GM23338 (cell line): Measurements from ENCODE around the gene CEP72. TPM values are rescaled to one million over a fixed set of nuclear protein-coding genes. Genes with fewer than 3 reads are reported as not detected.
A peak's percentile ranks its signal among the peaks of the same experiment; 100 is the strongest.

Source experiments
- ATAC-seq: fragments of 200-7000 bp; cut with Tn5 transposase; 3 replicates; pipeline ENCODE4 v1.9.1; 2020
- DNase-seq: peaks from one replicate; pipeline ENCODE4 v3.0.0-alpha.2; 2015; ENCODE audit warnings: low spot score
- H2AFZ ChIP-seq: fragments of 200-600 bp; sonication (generic); 2 replicates; pipeline ENCODE4 v1.8.0; 2016; ENCODE audit warnings: antibody characterized with exemption, mild to moderate bottlenecking, moderate library complexity
- H3F3A ChIP-seq: fragments of 200-600 bp; sonication (generic); replicated peaks from 2 replicates; pipeline ENCODE4 v1.8.0; 2017; ENCODE audit warnings: antibody characterized with exemption, mixed run types, low read depth
- H3K27ac ChIP-seq: fragments of 200-600 bp; sonication (generic); 2 replicates; pipeline ENCODE4 v1.6.1; 2016; ENCODE audit warnings: low read depth
- H3K27me3 ChIP-seq: fragments of 200-600 bp; sonication (generic); 2 replicates; pipeline ENCODE4 v1.8.0; 2016; ENCODE audit warnings: mild to moderate bottlenecking, mixed run types, moderate library complexity; ENCODE audit not compliant: insufficient read depth
- H3K36me3 ChIP-seq: fragments of 200-600 bp; sonication (generic); 2 replicates; pipeline ENCODE4 v1.8.0; 2016; ENCODE audit warnings: mild to moderate bottlenecking; ENCODE audit not compliant: insufficient read depth
- H3K4me1 ChIP-seq: fragments of 200-600 bp; sonication (generic); 2 replicates; pipeline ENCODE4 v1.8.0; 2016; ENCODE audit warnings: mild to moderate bottlenecking, moderate library complexity; ENCODE audit not compliant: insufficient read depth
- H3K4me2 ChIP-seq: fragments of 200-600 bp; sonication (generic); 2 replicates; pipeline ENCODE4 v1.7.1; 2017; ENCODE audit warnings: mixed run types
- H3K4me3 ChIP-seq: fragments of 200-600 bp; sonication (generic); 2 replicates; pipeline ENCODE4 v1.6.1; 2016; ENCODE audit warnings: mixed run types
- H3K79me2 ChIP-seq: fragments of 200-600 bp; sonication (generic); replicated peaks from 2 replicates; pipeline ENCODE4 v1.8.0; 2017; ENCODE audit warnings: mild to moderate bottlenecking; ENCODE audit not compliant: insufficient read depth
- H3K9me2 ChIP-seq: fragments of 200-600 bp; sonication (generic); 2 replicates; pipeline ENCODE4 v1.8.0; 2017; ENCODE audit not compliant: insufficient read depth
- H4K20me1 ChIP-seq: fragments of 200-600 bp; sonication (generic); replicated peaks from 2 replicates; pipeline ENCODE4 v1.8.0; 2017; ENCODE audit warnings: mild to moderate bottlenecking; ENCODE audit not compliant: insufficient read depth
- H3K27ac Mint-ChIP-seq: 2 replicates; pipeline ENCODE4 v1.8.0; 2020; ENCODE audit warnings: inconsistent platforms, mild to moderate bottlenecking, moderate library complexity, mixed read lengths
- H3K27me3 Mint-ChIP-seq: 3 replicates; pipeline ENCODE4 v1.8.0; 2022; ENCODE audit warnings: low read depth, mild to moderate bottlenecking, moderate library complexity, mixed read lengths, inconsistent platforms; ENCODE audit not compliant: insufficient read depth, poor library complexity
- H3K36me3 Mint-ChIP-seq: 3 replicates; pipeline ENCODE4 v1.8.0; 2021; ENCODE audit warnings: low read depth, mild to moderate bottlenecking, inconsistent platforms, moderate library complexity, mixed read lengths
- H3K4me1 Mint-ChIP-seq: 3 replicates; pipeline ENCODE4 v1.8.0; 2020; ENCODE audit warnings: mild to moderate bottlenecking, inconsistent platforms, mixed read lengths
- H3K4me3 Mint-ChIP-seq: 3 replicates; pipeline ENCODE4 v1.8.0; 2021; ENCODE audit warnings: moderate library complexity, mild to moderate bottlenecking, inconsistent platforms, mixed read lengths
- H3K9me3 Mint-ChIP-seq: 3 replicates; pipeline ENCODE4 v1.8.0; 2020; ENCODE audit warnings: moderate library complexity, mild to moderate bottlenecking, inconsistent platforms, mixed read lengths
- CREB1 ChIP-seq: fragments of 250-450 bp; sonication (Bioruptor Pico); IDR thresholded peaks from 2 replicates; pipeline ENCODE4 v1.5.0; 2020; ENCODE audit warnings: low read depth, mild to moderate bottlenecking, moderate library complexity
- EZH2 ChIP-seq: fragments of 200-600 bp; sonication (generic); IDR thresholded peaks from one replicate; pipeline ENCODE4 v1.8.0; 2017; ENCODE audit warnings: antibody characterized with exemption, mild to moderate bottlenecking, low read depth; ENCODE audit not compliant: unreplicated experiment
- EZH2phosphoT487 ChIP-seq: fragments of 200-600 bp; sonication (generic); IDR thresholded peaks from one replicate; pipeline ENCODE4 v1.8.1; 2018; ENCODE audit warnings: antibody characterized with exemption; ENCODE audit not compliant: unreplicated experiment
- JUNB ChIP-seq: IDR thresholded peaks from one replicate; pipeline ENCODE4 v1.6.1; 2016; ENCODE audit warnings: antibody characterized with exemption; ENCODE audit not compliant: unreplicated experiment
- NANOG ChIP-seq: IDR thresholded peaks from 2 replicates; pipeline ENCODE4 v1.6.1; 2016; ENCODE audit warnings: antibody characterized with exemption, borderline replicate concordance
- POLR2AphosphoS5 ChIP-seq: IDR thresholded peaks from 2 replicates; pipeline ENCODE4 v1.6.1; 2016; ENCODE audit warnings: antibody characterized with exemption, low read depth
- STAT1 ChIP-seq: IDR thresholded peaks from one replicate; pipeline ENCODE4 v1.6.1; 2016; ENCODE audit warnings: antibody characterized with exemption; ENCODE audit not compliant: unreplicated experiment
- ZNF114 ChIP-seq: fragments of 250-450 bp; sonication (Bioruptor Pico); IDR thresholded peaks from 2 replicates; pipeline ENCODE4 v1.5.0; 2020; ENCODE audit warnings: mild to moderate bottlenecking, moderate library complexity
- ZNF331 ChIP-seq: fragments of 250-450 bp; sonication (Bioruptor Pico); IDR thresholded peaks from 2 replicates; pipeline ENCODE4 v1.5.0; 2020; ENCODE audit warnings: low read depth, mild to moderate bottlenecking, moderate library complexity
- polyA plus RNA-seq: library from polyadenylated mRNA; unstranded; fragments of >200 nt; fragmentation: Nextera tagmentation; extraction: Ambion mirVana; gene quantifications from 2 replicates; pipeline ENCODE4 v1.2.1, GENCODE V29; 2016
- total RNA-seq: library from RNA; depleted of rRNA; stranded (reverse); fragments of >200 nt; shearing (Covaris generic); gene quantifications from 2 replicates; pipeline ENCODE4 v1.2.3, GENCODE V29; 2014
- TF ChIP-seq, protein P1 (sequence below), 2 experiments: fragments of 200-600 bp in 1 of 2; sonication (generic) in 1 of 2; conservative IDR thresholded peaks; 2 replicates each; pipeline versions ENCODE4 v1.5.1 to v1.6.1; 2016 to 2017; ENCODE audit warnings: antibody characterized with exemption in 2 of 2, low read depth in 2 of 2, mild to moderate bottlenecking in 2 of 2, moderate library complexity in 1 of 2
- TF ChIP-seq, protein P2 (sequence below): fragments of 250-450 bp; sonication (Bioruptor Pico); IDR thresholded peaks from 2 replicates; pipeline ENCODE4 v1.5.0; 2020; ENCODE audit warnings: mild to moderate bottlenecking, moderate library complexity
- TF ChIP-seq, protein P3 (sequence below): IDR thresholded peaks from one replicate; pipeline ENCODE4 v1.6.1; 2018; ENCODE audit warnings: antibody characterized with exemption; ENCODE audit not compliant: unreplicated experiment
- TF ChIP-seq, protein P4 (sequence below): IDR thresholded peaks from 2 replicates; pipeline ENCODE4 v1.6.1; 2016; ENCODE audit warnings: antibody characterized with exemption

Gene CEP72
- total and polyA plus RNA-seq, 2 experiments from 2014 or later: 15.5 to 27.1 TPM

DNA sequence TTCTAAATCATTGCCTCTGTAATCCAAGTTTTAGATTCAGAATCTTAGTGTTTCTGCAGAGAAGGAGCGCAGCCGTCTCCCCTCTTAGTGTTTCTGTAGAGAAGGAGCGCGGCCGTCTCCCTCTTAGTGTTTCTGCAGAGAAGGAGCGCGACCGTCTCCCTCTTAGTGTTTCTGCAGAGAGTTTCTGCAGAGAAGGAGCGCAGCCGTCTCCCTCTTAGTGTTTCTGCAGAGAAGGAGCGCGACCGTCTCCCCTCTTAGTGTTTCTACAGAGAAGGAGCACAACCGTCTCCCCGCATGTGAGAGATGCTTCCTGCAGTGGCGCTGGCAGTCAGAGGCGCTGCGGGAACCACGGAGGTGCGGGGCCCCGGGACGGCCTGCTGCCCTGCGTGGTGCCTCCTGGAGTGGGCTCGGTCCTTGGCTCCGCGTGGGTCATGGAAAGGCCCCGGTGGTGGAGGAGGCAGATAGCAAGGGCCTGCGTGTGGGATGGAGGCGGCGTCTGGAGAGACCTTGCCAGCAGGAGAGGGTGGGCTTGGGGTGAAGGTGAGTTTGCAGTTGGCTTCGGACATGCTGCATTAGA lies 10.9 kb downstream of the CEP72 start:
- H3K4me2 ChIP-seq: no peak overlapping the region
- H3F3A ChIP-seq: no peaks in the 10 kb centered on the region
- peaks cover 31% of the 10 kb centered on the region; the same call in 1 of the 2 replicates for H3K36me3 ChIP-seq
- Mint-ChIP-seq H3K27ac (peak overlapping the region; percentile 9; the same call in 1 of the 2 replicates), H3K4me3 (no peak overlapping the region), H3K9me3 (no peaks in the 10 kb centered on the region), H3K36me3 (peaks cover 75% of the 10 kb centered on the region), H3K27me3 (peaks cover 1% of the 10 kb centered on the region), H3K4me1 (no peaks in the 10 kb centered on the region)
- peaks cover 13% of the 10 kb centered on the region for H4K20me1 ChIP-seq
- no peak overlapping the region for H3K4me3 ChIP-seq
- H2AFZ ChIP-seq: no peak overlapping the region
- no peak overlapping the region for H3K27ac ChIP-seq
- H3K79me2 ChIP-seq: peaks cover 21% of the 10 kb centered on the region
- peak; percentile 31; the same call in 2 of the 3 replicates for ATAC-seq
- DNase-seq: no peak
- H3K27me3 ChIP-seq: no peaks in the 10 kb centered on the region
- H3K9me2 ChIP-seq: no peaks in the 10 kb centered on the region
- no peaks in the 10 kb centered on the region for H3K4me1 ChIP-seq
- no peak for TF ChIP-seq POLR2AphosphoS5
- TF ChIP-seq CREB1 (CRISPR knock-in tag): no peak
- no peak for TF ChIP-seq NANOG
- TF ChIP-seq, protein P1, sequence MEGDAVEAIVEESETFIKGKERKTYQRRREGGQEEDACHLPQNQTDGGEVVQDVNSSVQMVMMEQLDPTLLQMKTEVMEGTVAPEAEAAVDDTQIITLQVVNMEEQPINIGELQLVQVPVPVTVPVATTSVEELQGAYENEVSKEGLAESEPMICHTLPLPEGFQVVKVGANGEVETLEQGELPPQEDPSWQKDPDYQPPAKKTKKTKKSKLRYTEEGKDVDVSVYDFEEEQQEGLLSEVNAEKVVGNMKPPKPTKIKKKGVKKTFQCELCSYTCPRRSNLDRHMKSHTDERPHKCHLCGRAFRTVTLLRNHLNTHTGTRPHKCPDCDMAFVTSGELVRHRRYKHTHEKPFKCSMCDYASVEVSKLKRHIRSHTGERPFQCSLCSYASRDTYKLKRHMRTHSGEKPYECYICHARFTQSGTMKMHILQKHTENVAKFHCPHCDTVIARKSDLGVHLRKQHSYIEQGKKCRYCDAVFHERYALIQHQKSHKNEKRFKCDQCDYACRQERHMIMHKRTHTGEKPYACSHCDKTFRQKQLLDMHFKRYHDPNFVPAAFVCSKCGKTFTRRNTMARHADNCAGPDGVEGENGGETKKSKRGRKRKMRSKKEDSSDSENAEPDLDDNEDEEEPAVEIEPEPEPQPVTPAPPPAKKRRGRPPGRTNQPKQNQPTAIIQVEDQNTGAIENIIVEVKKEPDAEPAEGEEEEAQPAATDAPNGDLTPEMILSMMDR (conservative IDR thresholded peaks at IDR 0.05; ENCODE audit: low read depth in 2 of 2): no peak
- no peak for TF ChIP-seq ZNF331
- TF ChIP-seq, protein P2, sequence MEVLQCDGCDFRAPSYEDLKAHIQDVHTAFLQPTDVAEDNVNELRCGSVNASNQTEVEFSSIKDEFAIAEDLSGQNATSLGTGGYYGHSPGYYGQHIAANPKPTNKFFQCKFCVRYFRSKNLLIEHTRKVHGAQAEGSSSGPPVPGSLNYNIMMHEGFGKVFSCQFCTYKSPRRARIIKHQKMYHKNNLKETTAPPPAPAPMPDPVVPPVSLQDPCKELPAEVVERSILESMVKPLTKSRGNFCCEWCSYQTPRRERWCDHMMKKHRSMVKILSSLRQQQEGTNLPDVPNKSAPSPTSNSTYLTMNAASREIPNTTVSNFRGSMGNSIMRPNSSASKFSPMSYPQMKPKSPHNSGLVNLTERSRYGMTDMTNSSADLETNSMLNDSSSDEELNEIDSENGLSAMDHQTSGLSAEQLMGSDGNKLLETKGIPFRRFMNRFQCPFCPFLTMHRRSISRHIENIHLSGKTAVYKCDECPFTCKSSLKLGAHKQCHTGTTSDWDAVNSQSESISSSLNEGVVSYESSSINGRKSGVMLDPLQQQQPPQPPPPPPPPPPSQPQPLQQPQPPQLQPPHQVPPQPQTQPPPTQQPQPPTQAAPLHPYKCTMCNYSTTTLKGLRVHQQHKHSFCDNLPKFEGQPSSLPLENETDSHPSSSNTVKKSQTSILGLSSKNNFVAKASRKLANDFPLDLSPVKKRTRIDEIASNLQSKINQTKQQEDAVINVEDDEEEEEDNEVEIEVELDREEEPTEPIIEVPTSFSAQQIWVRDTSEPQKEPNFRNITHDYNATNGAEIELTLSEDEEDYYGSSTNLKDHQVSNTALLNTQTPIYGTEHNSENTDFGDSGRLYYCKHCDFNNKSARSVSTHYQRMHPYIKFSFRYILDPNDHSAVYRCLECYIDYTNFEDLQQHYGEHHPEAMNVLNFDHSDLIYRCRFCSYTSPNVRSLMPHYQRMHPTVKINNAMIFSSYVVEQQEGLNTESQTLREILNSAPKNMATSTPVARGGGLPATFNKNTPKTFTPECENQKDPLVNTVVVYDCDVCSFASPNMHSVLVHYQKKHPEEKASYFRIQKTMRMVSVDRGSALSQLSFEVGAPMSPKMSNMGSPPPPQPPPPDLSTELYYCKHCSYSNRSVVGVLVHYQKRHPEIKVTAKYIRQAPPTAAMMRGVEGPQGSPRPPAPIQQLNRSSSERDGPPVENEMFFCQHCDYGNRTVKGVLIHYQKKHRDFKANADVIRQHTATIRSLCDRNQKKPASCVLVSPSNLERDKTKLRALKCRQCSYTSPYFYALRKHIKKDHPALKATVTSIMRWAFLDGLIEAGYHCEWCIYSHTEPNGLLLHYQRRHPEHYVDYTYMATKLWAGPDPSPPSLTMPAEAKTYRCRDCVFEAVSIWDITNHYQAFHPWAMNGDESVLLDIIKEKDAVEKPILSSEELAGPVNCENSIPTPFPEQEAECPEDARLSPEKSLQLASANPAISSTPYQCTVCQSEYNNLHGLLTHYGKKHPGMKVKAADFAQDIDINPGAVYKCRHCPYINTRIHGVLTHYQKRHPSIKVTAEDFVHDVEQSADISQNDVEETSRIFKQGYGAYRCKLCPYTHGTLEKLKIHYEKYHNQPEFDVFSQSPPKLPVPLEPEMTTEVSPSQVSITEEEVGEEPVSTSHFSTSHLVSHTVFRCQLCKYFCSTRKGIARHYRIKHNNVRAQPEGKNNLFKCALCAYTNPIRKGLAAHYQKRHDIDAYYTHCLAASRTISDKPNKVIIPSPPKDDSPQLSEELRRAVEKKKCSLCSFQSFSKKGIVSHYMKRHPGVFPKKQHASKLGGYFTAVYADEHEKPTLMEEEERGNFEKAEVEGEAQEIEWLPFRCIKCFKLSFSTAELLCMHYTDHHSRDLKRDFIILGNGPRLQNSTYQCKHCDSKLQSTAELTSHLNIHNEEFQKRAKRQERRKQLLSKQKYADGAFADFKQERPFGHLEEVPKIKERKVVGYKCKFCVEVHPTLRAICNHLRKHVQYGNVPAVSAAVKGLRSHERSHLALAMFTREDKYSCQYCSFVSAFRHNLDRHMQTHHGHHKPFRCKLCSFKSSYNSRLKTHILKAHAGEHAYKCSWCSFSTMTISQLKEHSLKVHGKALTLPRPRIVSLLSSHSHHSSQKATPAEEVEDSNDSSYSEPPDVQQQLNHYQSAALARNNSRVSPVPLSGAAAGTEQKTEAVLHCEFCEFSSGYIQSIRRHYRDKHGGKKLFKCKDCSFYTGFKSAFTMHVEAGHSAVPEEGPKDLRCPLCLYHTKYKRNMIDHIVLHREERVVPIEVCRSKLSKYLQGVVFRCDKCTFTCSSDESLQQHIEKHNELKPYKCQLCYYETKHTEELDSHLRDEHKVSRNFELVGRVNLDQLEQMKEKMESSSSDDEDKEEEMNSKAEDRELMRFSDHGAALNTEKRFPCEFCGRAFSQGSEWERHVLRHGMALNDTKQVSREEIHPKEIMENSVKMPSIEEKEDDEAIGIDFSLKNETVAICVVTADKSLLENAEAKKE (CRISPR knock-in tag): no peak
- TF ChIP-seq EZH2phosphoT487: no peak
- TF ChIP-seq, protein P3, sequence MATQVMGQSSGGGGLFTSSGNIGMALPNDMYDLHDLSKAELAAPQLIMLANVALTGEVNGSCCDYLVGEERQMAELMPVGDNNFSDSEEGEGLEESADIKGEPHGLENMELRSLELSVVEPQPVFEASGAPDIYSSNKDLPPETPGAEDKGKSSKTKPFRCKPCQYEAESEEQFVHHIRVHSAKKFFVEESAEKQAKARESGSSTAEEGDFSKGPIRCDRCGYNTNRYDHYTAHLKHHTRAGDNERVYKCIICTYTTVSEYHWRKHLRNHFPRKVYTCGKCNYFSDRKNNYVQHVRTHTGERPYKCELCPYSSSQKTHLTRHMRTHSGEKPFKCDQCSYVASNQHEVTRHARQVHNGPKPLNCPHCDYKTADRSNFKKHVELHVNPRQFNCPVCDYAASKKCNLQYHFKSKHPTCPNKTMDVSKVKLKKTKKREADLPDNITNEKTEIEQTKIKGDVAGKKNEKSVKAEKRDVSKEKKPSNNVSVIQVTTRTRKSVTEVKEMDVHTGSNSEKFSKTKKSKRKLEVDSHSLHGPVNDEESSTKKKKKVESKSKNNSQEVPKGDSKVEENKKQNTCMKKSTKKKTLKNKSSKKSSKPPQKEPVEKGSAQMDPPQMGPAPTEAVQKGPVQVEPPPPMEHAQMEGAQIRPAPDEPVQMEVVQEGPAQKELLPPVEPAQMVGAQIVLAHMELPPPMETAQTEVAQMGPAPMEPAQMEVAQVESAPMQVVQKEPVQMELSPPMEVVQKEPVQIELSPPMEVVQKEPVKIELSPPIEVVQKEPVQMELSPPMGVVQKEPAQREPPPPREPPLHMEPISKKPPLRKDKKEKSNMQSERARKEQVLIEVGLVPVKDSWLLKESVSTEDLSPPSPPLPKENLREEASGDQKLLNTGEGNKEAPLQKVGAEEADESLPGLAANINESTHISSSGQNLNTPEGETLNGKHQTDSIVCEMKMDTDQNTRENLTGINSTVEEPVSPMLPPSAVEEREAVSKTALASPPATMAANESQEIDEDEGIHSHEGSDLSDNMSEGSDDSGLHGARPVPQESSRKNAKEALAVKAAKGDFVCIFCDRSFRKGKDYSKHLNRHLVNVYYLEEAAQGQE: no peak
- no peak for TF ChIP-seq EZH2
- TF ChIP-seq STAT1: no peak
- TF ChIP-seq, protein P4, sequence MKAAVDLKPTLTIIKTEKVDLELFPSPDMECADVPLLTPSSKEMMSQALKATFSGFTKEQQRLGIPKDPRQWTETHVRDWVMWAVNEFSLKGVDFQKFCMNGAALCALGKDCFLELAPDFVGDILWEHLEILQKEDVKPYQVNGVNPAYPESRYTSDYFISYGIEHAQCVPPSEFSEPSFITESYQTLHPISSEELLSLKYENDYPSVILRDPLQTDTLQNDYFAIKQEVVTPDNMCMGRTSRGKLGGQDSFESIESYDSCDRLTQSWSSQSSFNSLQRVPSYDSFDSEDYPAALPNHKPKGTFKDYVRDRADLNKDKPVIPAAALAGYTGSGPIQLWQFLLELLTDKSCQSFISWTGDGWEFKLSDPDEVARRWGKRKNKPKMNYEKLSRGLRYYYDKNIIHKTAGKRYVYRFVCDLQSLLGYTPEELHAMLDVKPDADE: no peak
- no peak for TF ChIP-seq JUNB
- TF ChIP-seq ZNF114 (CRISPR knock-in tag): no peak
